Activated CD4-positive, alpha-beta T cell treated with anti-CD3 and anti-CD28 coated beads, Interleukin-2, amount 50 U/mL, for 1 hour (primary cell): Measurements from ENCODE around the gene ZNF91.
"Not testable (repeated sequence)": the region's sequence is repeated elsewhere in the genome, so short reads cannot be mapped to it uniquely, and the experiment has no call there.

Source experiments
- DNase-seq: peaks from one replicate; pipeline ENCODE4 v3.0.0-alpha.2; 2020

The ZNF91 gene

DNA sequence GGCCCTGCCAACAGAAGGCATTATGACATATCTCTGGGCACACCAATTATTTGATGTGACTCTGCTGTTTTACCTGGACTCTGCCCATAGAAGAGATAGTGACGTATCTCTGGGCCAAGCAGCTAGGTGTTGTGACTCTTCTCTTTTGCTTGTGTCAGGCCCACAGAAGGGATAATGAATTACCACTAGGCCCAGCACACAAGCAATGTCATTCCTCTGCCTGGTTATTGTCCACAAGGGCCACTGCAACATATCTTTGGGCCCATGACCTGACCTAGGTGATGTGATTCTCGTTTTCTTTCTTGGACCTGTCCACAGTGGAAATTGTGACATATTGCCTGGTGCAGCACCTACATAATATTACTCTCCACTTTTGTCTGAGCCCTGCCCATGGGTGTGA, 80.0 kb downstream of the ZNF91 start:
- no peak for DNase-seq

- DNase-seq, result no peak
Observed at GRCh38 chr19:23314505-23315251, 80.6 kb downstream of the ZNF91 start.

DNA sequence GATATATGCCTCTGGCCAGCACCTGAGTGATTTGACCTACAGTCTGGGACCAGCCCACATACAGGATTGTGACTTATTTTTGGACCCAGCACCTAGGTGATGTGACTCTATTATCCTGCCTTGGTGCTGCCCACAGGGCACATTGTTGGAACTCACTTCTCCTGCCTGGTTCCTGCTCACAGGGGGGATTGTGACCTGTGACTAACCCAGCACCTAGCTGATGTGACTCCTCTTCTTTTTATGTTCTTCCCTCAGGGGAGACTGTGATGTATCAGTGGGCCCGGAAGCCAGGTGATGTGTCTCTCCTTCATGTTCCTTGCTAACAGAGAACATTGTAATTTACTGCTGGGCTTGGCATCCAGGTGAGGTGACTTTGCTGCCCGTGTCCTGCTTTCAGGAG, 82.1 kb downstream of the ZNF91 start:
- DNase-seq, result no peak

DNA sequence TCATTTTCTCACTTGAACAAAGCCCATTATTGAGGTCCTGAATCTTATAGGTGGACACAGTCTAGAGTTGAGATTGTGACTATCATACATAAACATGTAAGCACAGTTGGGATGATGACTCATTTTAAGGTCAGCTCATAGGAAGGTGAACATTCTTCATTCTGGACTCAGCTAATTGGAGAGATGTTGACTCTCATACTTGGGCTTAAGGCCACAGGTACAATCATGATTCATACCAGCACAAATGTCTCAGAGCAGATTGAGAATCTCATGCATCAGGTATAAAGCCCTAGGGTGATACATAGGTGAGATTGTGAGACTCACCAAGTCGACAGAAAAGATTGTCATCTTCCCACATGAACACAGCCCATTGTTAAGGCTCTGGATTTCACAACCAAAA, 82.8 kb downstream of the ZNF91 start:
- DNase-seq, result no peak

GRCh38 chr19:23311551-23311950, 83.7 kb downstream of the ZNF91 start:
- DNase-seq, result no peak

DNA sequence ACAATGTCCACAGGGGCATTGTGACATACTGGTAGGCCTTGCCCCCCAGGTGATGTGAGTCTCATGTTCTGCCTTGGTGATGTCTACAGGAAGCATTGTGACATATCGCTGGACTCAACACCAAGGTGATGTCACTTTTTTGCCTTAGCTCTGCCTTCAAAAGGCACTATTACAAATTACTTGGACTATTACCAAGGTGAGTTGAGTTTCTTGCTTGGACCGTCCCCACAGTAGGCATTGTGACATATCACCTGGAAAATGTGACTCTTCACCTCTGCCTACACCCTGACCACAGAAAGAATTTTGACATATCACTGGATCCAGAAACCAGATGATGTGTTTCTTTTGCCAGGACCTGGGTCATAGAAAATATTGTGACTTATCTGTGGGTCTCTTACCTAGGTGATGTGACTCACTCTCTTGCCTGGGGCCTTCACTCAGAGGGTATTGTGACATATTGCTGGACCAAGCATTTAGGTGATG, 84.5 kb downstream of the ZNF91 start:
- no peak for DNase-seq

DNA sequence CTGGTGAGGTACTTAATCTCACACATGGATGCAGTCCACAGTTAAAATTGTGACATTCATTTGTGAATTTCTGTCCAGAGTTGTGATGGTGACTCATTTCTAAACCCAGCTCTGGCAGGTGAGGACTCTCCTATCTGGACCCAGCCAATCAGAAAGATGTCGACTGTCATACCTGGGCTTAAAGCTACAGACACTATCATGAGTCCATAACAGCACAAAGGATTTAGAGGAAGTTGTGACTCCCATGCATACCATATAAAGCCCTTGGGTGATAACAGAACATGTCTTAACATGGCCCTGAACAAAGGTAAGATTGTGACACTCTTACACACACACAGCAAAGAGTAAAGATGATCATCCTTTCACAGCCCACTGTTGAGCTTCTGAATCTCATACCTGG, 85.3 kb downstream of the ZNF91 start:
- DNase-seq, result no peak

DNA sequence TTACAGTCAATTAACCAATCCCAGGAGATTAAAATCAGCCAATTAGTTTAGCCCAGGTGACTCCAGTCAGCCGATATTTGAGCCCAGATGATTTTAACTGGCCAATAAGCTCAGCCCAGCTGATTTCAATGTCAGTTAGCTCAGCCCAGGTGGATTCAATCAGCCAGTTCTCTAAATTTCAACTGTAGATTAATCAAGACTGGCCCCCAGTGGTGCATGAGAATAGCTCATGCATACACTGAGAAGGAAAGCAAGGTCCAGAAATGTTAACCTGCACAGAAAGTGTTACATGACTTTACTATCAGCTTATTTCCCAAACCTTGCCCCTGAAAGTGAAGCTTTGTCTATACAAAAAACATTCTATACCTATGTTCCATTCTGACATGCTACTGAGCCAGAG, 89.7 kb downstream of the ZNF91 start:
- DNase-seq, result no peak

- DNase-seq, result no peak
Observed at GRCh38 chr19:23304238-23304637, 91.0 kb downstream of the ZNF91 start.

DNA sequence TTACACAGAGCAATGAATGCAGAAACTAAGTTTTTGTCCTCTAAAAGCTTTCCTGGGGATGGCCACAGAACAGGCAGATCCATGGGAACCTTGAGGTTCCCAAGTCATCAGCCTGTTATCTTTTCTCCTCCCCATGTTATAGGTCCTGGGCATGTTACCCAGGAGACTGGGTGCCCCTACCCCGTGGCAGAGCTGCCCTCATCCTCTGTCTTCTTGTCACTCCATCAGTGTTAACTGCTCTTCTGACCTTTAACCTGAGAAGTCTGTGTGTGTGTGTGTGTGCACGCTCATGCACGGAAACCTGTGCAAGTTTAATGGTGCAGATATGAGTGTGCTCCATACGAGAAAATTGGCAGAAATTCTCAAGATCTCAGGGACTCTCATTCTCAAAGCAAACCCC, 101.1 kb downstream of the ZNF91 start:
- DNase-seq, result no peak

DNA sequence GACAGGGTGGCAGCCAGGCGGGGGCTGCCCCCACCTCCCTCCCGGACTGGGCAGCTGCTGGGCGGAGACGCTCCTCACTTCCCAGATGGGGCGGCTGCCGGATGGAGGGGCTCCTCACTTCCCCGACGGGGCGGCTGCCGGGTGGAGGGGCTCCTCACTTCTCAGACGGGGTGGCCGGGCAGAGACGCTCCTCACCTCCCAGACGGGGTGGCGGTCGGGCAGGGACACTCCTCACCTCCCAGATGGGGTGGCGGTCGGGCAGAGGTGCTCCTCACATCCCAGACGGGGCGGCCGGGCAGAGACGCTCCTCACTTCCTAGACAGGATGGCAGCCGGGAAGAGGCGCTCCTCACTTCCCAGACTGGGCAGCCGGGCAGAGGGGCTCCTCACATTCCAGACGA, 105.3 kb downstream of the ZNF91 start:
- DNase-seq, result not testable (repeated sequence)
